ENCODE results near the gene C6orf118.

The C6orf118 gene

GRCh38 chr6:165245287-165245686, 64.1 kb downstream of the C6orf118 start:
- DNase-seq (ENCODE audit: low read depth in 1 of 2, low spot score in 1 of 2), result no peak

- no peak for DNase-seq (ENCODE audit: low read depth in 1 of 2, low spot score in 1 of 2)
Observed at GRCh38 chr6:165244524-165245247, 64.7 kb downstream of the C6orf118 start.

GRCh38 chr6:165243801-165244200, 65.6 kb downstream of the C6orf118 start:
- no peak for DNase-seq (ENCODE audit: low read depth in 1 of 2, low spot score in 1 of 2)

GRCh38 chr6:165236326-165236725, 73.1 kb downstream of the C6orf118 start:
- DNase-seq (ENCODE audit: low read depth in 1 of 2, low spot score in 1 of 2), result no peak

- DNase-seq (ENCODE audit: low read depth in 1 of 2, low spot score in 1 of 2), result no peak
Observed at GRCh38 chr6:165232731-165233488, 76.5 kb downstream of the C6orf118 start.

GRCh38 chr6:165231581-165232561, 77.5 kb downstream of the C6orf118 start:
- no peak for DNase-seq (ENCODE audit: low read depth in 1 of 2, low spot score in 1 of 2)

GRCh38 chr6:165231177-165231576, 78.2 kb downstream of the C6orf118 start:
- DNase-seq (ENCODE audit: low read depth in 1 of 2, low spot score in 1 of 2), result no peak

Data from activated T-helper 1 cell treated with anti-CD3 and anti-CD28 coated beads, Interleukin-2, amount 50 U/mL, for 16 hours (primary cell).